ENCODE results near the gene CREB3L1. TPM values are rescaled to one million over a fixed set of nuclear protein-coding genes. Genes with fewer than 3 reads are reported as not detected.
A peak's percentile ranks its signal among the peaks of the same experiment; 100 is the strongest.

Gene CREB3L1
- total RNA-seq, 1 experiment from 2014 or later: 3.3 TPM

DNA sequence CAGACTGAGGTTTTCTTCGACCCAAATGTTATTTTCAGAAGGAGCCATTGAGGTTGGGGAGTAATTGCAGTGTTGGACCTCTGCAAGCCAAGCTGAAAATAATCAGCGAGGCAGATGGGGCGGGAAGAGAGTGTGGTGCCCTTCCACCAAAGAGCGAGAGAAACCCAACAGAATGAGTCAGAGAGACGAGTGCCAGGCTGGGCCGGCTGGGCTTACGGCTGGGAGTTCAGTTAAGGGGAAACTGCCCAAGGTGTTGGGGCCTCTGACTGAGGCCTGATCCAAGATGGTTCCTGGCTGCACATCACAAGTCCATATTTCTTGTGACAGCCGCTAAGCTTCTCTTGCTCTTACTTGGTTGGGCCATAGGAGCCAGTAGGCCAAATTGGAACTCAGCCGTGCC, 30.4 kb upstream of the CREB3L1 start:
- no peaks in the 10 kb centered on the region for H3K36me3 Mint-ChIP-seq (ENCODE audit: insufficient read depth in 1 of 3, low read depth in 3 of 3)

More for the DNA sequence above, 30.4 kb upstream of the CREB3L1 start:
- Histone ChIP-seq H2BK15ac (ENCODE audit: low read depth, low read length) (no peak overlapping the region), H2BK5ac (ENCODE audit: insufficient read length, low read length) (no peak overlapping the region), H2BK20ac (ENCODE audit: low read depth, low read length, poor library complexity, severe bottlenecking) (no peak overlapping the region), H2BK12ac (ENCODE audit: insufficient read length, low read depth, low read length) (no peak overlapping the region), H3K4me1 (ENCODE audit: insufficient read depth, low read length) (peaks cover 5% of the 10 kb centered on the region), H4K20me1 (ENCODE audit: control insufficient read depth, insufficient read depth, insufficient read length) (no peaks in the 10 kb centered on the region), H3K9ac (ENCODE audit: extremely low read depth, insufficient read length, low read length) (no peak overlapping the region), H3K79me2 (ENCODE audit: insufficient read depth, low read length) (no peaks in the 10 kb centered on the region), H3K4me2 (ENCODE audit: insufficient read depth, insufficient read length, low read length) (no peak overlapping the region), H3K18ac (ENCODE audit: insufficient read length, low read depth, low read length) (no peak overlapping the region), H3K14ac (ENCODE audit: insufficient read depth, low read length) (no peak overlapping the region), H3K27me3 (ENCODE audit: insufficient read depth, low read length) (no peaks in the 10 kb centered on the region), H3K4ac (ENCODE audit: low read depth, low read length) (no peak overlapping the region), H3K9me3 (ENCODE audit: control insufficient read depth, low read depth, low read length) (no peaks in the 10 kb centered on the region), H3K56ac (ENCODE audit: insufficient read length, low read depth, low read length) (no peak overlapping the region), H2AK5ac (ENCODE audit: insufficient read length, low read length) (no peak overlapping the region), H3K79me1 (ENCODE audit: insufficient read depth, low read depth, low read length, poor library complexity, severe bottlenecking) (no peaks in the 10 kb centered on the region), H4K91ac (ENCODE audit: insufficient read length, low read depth, low read length) (no peak overlapping the region), H3K27ac (ENCODE audit: insufficient read length, low read depth, low read length) (no peak overlapping the region), H3T11ph (ENCODE audit: low read length) (no peak overlapping the region), H3K23me2 (ENCODE audit: insufficient read length, low read depth, low read length, poor library complexity, severe bottlenecking) (peaks cover 8% of the 10 kb centered on the region), H2AFZ (ENCODE audit: low read length) (no peak overlapping the region), H2BK120ac (ENCODE audit: low read depth, low read length, poor library complexity, severe bottlenecking) (no peak overlapping the region), H4K5ac (ENCODE audit: insufficient read length, low read depth, low read length) (no peak overlapping the region), H3K23ac (ENCODE audit: insufficient read length, low read depth, low read length) (no peak overlapping the region), H4K8ac (replicated peaks; ENCODE audit: insufficient read length, low read depth, low read length) (no peak overlapping the region)
- Mint-ChIP-seq H3K27me3 (ENCODE audit: low read depth) (peaks cover 5% of the 10 kb centered on the region), H3K27ac (0 out of 7 replicates have a peak overlapping the region, but pooled peaks of 1 of the 3 experiments have one; percentile 41), H3K9me3 (no peaks in the 10 kb centered on the region; a peak in 1 of 5 replicates), H3K4me1 (peaks cover 34 to 41% of the 10 kb centered on the region in 2 experiments), H3K4me3 (no peak overlapping the region; a peak in 1 of 5 replicates)
- WGBS (ENCODE audit: extremely low coverage, insufficient read length, low lambda C conversion rate): no CpG with 5 or more reads among the region's 9 CpGs
- no peak for DNase-seq
- TF ChIP-seq, protein P1, sequence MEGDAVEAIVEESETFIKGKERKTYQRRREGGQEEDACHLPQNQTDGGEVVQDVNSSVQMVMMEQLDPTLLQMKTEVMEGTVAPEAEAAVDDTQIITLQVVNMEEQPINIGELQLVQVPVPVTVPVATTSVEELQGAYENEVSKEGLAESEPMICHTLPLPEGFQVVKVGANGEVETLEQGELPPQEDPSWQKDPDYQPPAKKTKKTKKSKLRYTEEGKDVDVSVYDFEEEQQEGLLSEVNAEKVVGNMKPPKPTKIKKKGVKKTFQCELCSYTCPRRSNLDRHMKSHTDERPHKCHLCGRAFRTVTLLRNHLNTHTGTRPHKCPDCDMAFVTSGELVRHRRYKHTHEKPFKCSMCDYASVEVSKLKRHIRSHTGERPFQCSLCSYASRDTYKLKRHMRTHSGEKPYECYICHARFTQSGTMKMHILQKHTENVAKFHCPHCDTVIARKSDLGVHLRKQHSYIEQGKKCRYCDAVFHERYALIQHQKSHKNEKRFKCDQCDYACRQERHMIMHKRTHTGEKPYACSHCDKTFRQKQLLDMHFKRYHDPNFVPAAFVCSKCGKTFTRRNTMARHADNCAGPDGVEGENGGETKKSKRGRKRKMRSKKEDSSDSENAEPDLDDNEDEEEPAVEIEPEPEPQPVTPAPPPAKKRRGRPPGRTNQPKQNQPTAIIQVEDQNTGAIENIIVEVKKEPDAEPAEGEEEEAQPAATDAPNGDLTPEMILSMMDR (conservative IDR thresholded peaks at IDR 0.05): no peak
